GM18867 (cell line): ENCODE data around the gene CMIP.

Source experiments
- ATAC-seq: cut with Tn5 transposase; IDR thresholded peaks from one replicate; pipeline ENCODE4 v1.9.1; 2021; ENCODE audit warnings: mild to moderate bottlenecking, moderate library complexity; ENCODE audit not compliant: unreplicated experiment

Gene CMIP

GRCh38 chr16:81445966-81446906 lies 1.6 kb downstream of the CMIP start:
- no peak for ATAC-seq

DNA sequence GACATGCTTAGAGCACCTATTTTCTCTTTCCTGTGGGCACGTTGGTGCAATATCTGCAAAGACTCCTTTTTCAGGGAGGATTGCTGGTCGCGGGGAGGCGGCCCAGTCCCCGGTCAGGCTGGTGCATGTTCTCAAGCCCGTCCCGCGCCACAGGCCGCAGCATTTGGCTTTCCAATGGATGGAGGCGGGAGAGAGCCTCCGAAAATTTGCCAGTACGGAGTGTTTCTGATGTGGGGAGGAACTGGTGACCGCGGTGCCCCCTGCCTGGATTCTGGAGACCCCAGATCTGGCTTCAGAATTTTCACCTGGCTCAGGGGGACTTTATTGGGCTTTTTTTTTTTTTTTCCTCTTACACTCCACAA lies 2.3 kb downstream of the CMIP start:
- ATAC-seq: no peak

GRCh38 chr16:81447383-81448101 lies 2.9 kb downstream of the CMIP start:
- no peak for ATAC-seq

GRCh38 chr16:81448154-81449131 lies 3.8 kb downstream of the CMIP start:
- ATAC-seq: no peak

DNA sequence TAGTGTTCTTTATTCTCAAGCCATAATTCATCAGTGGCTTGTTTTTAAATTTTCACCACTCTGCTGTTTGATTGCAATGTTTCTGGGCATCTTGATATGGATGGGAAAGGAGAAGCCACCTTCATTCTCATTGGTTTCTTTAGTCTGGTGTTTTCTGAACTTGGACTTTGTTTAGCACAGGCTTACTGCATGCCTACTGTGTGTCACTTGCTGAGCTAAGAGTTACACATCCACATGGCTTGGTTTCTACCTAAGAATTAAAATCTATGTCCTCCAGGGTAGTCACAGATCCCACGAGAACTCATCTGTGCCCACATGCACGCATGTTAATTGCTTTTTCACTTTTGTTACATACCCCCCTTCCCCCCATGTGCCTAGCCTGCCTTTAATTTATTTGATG lies 4.6 kb downstream of the CMIP start:
- no peak for ATAC-seq

DNA sequence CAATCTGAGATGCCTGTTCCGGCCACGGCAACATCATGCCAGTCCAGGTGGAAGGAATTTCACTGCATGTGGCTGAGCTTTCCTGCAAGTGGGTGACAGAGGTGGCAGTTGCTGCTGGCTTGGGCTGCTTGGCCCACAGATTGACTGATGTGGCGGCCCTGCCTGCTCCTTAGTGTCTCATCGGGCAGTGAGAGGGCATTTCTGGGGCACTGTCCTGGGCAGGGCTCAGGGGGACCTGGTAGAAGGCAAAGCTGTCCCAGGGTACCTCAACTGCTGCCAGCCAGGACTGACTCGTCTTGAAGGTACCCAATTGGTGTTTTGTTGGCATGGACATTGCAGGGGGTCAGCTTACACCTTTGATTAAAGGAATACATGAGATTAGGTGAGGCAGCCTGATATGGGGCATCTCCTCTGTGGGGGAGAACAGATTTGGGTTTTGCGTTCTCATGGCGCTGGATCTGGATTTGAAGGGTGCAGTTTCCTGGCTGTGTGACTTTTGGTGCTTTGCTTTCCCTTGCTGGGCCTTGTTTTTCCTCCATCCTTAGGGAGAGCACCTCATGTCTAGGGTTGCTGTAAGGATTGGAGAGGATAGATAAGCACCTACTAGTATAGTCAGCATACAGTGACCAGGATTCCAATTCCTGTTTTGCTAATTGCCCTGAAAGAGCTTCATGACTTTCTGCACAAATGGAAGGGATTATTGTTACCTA lies 5.4 kb downstream of the CMIP start:
- ATAC-seq: no peak

DNA sequence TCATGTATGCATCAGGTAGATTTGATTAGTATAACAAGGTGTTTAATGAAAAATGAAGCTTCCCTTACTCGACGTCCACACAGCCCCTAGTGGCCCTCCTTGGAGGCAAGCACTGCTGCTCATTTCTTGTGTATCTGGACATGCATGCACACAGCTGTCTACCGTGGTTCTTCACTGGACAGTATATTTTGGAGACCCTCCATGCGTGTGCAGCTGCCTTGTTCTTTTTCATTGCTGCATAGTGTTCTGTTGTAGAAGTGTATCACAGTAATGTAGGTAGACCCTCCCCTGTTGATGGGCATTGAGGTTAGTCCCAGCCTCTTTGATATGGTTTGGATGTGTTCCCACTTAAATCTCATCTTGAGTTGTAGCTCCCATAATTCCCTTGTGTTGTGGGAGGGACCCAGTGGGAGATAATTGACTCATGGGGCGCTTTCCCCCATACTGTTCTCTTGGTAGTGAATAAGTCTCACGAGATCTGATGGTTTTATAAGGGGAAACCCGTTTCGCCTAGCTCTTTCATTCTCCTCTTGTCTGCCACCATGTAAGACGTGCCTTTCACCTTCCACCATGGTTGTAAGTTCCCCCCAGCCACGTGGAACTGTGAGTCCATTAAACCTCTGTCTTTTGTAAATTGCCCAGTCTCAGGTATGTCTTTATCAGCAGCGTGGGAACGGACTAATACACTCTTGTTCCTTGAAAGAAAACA lies 6.3 kb downstream of the CMIP start:
- no peak for ATAC-seq

DNA sequence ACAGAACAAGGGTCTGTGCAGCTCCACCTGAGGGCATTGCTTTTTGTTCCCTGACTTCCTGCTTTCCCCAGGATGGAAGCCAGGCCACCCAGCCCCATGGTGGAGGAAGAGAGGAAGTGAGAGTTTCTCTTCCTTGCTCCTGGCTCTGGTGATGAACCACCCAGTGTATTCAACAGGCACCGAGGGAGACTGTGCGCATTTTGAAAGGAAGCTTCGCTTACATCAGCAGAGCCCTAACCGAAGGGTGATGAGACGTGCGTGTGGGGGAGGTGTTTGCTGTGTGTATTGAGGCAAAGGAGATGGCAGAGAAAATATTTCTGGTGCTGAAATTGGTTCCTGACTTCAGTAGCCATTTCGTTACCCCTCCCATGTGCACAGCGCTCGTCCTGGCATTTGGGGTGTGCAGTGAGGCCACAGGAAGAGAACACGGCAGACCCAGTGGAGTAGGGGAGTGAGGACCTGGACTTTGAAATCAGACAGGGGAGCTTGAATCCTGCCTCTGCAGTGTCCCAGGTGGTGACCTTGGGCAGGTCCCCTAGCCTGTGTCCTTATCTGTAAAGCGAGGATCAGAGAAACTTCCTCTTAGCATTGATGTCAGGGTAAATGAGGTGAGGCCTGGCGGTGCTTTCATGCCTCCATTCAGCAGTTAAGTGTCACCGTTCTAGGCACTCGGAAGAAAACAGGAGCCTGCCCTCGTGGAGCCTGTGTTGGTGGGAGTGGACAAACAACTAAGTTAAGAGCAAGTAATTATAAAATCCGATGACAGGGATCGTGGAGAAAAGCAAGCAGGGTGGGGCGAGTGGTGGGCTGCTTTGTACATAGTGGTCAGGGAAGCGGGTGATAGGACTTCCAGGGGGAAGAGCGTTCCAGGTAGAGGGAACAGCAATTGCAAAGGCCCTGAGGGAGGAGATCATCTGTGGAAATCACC lies 7.4 kb downstream of the CMIP start:
- no peak for ATAC-seq

DNA sequence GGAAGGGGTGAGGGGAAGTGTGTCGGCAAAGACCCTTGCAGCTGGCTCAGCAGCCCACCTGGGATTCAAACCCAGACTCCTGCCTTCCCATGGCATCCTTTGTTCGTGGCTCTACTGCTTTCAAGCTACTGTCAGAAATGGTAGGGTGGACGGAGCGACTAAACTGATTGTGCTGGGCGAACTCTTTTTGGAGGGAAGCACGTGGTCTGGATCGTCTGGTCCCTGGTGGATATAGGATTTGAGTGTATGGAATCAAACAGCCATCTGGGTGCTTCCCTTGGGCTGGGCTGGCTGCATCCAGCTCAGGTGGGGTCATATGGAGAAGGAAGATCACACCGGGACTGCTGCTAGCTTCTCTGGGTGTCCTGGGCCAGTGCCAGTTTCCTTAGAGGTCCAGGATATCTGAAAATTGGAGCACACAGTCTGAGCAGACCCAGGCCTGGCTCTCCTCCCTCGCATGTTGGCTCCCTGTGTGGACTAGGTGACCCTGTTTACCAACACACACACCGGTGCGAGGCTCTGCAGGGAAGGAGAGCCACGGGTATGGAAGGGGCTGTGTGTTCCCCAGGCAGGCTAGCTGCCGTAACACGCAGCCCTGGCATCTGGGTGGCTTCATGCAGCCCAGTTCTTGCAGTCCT lies 8.6 kb downstream of the CMIP start:
- ATAC-seq: no peak

GRCh38 chr16:81454044-81454443 lies 9.4 kb downstream of the CMIP start:
- no peak for ATAC-seq

DNA sequence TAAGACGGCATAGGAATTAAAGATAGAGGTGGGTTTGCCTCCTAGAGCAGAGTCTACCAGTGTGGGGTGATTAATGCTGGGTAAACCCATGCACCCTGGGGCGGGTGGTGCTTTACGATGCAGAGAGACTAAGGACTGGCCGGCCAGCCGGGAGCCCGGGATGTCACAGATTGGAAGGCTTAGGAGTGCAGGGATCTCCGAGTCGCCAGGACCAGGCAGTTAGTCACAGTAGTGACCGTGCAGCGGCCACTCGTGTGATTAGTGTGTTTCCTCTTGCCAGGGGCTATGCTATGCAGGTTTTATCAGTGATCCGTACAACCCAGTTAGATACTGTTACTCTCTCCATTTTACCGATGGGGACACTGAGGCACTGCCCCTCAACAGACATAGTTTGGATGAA lies 10.4 kb downstream of the CMIP start:
- no peak for ATAC-seq

- no peak for ATAC-seq
Observed at GRCh38 chr16:81455720-81456494, 11.3 kb downstream of the CMIP start.

DNA sequence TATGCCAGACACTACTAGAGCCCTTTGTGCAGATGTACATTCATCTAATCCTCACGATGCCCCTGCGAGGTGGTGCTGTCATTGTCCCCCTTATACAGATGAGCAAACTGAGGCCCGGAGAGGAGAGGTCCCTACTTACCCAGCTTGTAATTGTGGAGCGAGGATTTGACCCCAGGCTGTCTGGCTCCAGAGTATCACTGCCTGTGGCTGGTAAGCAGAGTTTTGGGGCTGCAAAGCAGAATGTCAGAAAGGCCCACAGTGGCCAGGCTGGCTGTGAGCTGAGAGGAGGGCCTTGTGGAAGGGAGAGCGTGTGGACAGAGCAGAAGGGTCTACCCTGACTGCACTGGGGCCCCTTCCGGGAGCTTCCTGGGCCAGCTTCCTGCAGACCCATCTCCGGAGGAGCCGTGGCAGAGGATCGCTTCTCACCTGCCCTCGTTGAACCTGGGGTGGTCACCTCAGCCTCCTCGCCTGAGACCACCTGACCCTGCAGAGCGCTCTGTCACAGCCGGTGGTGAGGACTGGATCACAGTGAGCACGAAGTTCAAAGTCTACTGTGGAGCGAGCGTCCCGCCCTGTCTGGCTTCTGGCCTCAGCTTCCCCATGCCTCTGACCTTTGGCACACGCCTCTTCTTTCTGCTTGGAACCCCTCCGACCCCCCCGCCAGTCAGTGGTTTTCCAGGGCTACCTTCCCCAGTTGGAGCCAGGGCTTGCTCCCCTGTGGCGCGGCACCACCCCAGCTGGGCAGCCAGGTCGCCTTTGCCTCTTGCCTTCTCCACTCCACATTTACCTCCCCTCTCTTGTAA lies 12.1 kb downstream of the CMIP start:
- no peak for ATAC-seq

- ATAC-seq: no peak
Observed at GRCh38 chr16:81457326-81458133, 12.9 kb downstream of the CMIP start.

DNA sequence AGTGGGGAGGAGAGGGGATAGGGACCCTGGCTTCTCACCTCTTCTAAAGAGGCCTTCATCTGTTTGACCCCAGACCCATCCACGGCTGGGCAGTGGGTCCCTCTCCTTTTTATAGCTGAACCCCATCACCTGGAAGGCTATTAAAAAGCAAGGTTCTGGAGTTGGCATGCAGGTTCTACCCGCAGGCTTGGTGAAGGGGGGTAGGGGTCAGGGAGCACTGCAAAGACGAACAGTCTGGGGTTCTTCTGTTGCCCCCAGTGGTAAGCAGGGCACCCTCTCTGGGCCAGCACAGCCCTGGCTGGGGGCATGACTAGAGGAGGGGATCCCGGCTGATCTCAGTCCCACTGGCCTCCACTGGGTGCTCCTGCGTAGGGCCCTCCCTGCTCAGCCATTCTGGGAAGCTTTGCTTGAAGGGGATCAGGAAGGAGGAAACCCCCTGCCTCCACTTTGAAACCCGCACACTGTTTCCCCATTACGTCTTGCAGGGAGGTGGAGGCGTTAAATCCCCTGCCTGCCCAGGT lies 13.6 kb downstream of the CMIP start:
- no peak for ATAC-seq
